GM18868 (cell line): ENCODE measurements around the gene TRIM36.

Source experiments
- ATAC-seq: cut with Tn5 transposase; IDR thresholded peaks from one replicate; pipeline ENCODE4 v1.9.1; 2021; ENCODE audit warnings: mild to moderate bottlenecking, moderate library complexity; ENCODE audit not compliant: unreplicated experiment

The TRIM36 gene, protein sequence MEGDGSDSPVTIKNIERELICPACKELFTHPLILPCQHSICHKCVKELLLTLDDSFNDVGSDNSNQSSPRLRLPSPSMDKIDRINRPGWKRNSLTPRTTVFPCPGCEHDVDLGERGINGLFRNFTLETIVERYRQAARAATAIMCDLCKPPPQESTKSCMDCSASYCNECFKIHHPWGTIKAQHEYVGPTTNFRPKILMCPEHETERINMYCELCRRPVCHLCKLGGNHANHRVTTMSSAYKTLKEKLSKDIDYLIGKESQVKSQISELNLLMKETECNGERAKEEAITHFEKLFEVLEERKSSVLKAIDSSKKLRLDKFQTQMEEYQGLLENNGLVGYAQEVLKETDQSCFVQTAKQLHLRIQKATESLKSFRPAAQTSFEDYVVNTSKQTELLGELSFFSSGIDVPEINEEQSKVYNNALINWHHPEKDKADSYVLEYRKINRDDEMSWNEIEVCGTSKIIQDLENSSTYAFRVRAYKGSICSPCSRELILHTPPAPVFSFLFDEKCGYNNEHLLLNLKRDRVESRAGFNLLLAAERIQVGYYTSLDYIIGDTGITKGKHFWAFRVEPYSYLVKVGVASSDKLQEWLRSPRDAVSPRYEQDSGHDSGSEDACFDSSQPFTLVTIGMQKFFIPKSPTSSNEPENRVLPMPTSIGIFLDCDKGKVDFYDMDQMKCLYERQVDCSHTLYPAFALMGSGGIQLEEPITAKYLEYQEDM

DNA sequence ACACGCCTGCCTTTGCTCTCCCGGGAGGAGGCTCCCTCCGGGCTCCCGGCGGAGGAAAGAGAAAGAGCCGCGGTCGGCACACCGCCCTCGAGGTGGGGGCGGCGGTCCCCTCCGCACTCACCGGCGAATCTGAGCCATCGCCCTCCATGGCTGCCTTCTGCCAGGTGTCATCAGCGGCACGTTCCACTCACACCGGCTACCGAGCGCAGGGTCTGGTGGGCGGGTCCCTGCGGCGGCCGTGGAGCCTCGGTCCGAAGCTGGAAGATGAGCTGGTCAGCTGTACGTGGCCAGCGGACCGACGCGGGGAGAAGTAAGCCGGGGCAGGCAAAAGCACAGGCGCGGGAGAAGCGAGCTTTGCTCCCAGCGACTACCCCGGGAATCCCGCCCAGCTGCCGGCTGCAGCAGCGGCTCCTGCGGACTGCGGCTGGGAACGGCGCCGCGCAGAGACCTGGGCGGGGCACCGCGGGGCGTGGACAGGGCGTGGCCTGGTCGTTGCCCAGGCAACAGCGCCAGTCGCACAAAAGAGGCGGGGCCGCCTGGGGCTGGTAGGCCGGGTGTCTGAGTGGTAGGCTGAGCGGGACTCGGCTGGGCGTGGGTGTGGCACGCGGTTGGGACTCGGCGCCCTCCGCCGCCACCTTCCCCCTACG is at the start of gene TRIM36:
TSS of gene TRIM36 (minus strand) at position 422 of the 647 bp plus-strand sequence. CDS start at position 148, 274 bp downstream.
- ATAC-seq: peak; percentile 97

DNA sequence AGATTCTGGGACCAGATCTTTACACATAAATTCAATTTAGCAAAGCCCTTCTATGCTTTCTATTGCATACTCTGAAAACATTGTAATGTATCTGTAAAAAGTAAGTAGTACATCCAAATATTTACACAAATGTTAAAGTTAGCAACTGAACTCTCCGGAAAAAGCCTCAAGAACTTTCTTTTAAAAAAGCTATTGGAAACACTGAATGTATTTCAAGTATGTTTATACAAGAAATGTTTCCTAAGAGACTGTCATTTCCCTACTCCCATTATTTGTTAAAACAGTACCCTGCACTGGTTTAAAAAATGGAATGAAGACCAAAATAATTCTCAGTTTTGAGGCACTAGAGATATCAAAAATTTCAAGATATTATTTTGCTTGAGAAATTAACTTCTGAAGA is 44.8 kb upstream of the TRIM36 start:
- no peak for ATAC-seq

DNA sequence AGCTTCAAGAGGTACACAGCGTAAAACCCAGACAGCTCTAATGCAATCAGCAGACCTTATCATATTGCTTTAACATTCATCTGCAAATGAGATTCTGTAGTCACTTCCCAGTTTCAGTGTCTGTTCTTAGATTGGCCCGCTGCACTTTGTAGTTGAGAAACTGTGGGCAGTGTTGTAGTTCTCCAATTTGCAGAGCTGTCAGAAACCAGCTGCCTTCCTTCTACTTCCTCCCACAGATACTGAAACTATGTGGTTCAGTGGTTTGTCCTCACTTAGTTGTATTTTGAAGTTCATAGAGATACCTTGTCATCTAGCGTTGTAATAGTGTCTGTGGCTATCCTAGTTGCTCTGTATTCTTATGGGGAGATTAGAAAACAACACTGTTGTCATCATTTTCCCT is 39.6 kb upstream of the TRIM36 start:
- ATAC-seq: peak; percentile 99

DNA sequence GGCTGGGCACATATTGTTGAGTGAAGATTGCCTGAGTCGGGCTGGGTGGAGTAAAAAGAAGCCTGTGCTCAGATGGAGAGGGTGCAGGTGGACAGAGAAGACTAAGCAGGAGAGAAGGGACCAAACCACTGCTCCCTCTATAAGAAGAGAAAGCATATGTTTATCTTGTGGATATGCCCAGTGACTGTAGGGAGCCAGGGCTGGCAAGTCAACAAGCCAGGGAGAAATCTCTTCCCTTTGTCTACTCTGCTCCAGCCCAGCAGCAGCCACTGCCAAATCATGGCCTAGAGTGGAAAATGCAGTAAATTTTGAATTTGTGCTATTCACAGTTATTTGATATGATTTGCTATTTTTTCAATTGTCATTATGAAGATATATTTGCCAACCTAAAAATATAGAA is 33.2 kb upstream of the TRIM36 start:
- no peak for ATAC-seq

DNA sequence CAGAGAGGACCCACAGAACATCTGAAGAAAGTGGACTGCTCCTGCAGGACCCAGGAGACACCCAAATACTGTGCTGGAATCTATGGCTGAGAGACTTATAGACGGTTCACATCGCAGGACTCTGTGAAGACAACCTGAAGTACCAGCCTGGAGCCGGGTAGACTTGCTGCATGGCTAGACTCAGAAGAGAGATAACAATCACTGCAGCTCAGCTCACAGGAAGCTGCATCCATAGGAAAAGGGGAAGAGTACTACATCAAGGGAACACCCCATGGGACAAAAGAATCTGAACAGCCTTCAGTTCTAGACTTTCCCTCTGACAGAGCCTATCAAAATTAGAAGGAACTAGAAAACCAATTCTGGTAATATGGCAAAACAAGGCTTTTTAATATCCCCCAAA is 26.5 kb upstream of the TRIM36 start:
- ATAC-seq: no peak

DNA sequence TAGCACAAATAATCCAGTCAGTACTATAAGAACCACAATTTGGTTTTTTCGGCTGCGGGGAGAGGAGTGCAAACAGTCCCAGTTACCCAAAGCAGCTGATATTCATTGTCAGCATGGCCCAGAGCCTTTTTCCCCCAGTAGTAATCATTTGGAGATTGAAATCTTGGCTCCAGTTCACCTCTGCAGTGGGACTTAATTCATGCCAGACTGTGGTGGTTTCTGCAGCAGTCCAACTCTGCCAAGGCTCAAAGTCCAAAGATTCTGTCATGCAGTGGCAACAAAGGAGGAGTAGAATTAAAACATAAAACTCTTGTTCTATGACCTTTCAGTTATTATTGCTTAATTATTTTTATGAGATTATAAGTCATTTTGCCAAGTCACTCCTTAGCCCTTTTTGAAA is 25.0 kb upstream of the TRIM36 start:
- no peak for ATAC-seq

DNA sequence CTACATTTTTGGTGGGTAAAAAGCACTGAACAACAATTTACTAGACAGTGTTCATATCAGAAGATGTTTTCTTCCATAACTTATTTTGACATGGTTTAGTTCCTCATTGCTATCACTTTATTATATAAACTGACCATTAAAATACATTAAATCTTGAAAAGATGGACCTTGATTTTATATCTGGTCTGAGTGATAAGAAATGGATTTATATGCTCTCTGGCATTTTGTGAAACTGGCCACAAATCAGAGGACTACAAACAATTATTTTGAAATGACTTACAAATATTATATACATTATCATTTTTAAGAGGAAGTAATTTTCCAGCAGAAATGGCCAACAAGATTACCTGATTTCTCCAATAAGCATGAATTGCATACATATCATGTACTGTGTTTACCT is 23.6 kb upstream of the TRIM36 start:
- ATAC-seq: no peak

DNA sequence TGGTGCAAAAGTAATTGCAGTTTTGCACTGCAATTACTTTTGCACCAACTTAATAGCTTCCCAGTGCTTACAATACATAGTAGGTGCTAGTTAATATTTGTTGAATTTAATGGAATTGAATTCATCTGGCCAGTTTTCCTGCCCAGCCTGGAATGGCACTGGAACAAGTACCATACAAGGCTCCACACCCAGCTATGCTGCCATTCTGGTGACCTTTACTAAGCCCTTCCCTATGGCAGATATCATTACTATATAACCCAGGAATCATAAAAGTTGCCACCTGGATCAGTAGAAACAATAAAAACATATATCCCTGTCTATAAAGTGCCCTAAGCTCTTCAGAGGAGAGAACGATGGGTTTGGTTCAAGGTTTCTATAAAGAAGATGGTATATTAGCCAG is 22.4 kb upstream of the TRIM36 start:
- no peak for ATAC-seq

DNA sequence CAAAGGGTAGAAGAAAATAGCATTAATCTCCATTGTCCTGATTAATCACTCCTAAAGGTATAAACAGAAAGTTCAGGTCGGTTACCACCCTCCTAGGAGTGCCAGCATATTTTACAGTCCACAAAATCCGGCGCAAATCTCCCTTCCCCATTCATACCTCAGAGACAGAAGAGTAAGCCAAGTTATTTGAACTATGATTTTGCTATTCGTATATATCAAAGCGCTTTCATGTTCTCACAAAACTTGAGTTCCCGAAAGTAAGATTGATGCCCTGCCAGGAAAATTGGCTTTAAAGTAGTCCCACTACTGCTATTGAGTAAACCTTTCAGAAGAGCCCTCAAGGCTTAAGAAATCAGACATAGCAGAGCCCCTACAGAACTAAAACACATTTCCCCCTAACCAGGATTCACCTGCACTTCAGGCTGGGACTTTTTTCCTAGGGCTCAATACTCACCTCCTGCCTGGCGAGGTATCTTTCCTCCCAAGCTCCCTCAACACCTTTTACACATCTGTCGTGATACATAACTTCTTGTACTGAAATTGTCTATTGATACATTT is 21.8 kb upstream of the TRIM36 start:
- no peak for ATAC-seq

DNA sequence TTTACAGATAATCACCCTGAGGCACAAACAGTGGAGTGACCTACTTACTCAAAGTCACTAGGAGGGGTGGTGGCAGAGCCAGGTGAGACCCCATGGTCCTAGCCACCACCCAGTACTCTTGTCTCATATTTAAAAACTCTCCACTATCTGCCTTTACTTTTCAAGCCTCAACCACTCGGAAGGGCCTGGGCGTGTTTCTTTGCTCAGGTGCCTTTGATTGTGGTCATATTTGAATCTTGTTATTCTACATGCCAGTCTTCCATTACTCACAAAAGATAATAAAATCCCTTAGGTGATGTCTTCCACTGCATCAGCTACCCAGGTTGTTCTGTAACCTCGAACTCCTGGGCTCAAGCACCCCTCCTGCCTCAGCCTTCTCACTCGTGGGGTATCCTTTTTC is 20.7 kb upstream of the TRIM36 start:
- ATAC-seq: no peak

DNA sequence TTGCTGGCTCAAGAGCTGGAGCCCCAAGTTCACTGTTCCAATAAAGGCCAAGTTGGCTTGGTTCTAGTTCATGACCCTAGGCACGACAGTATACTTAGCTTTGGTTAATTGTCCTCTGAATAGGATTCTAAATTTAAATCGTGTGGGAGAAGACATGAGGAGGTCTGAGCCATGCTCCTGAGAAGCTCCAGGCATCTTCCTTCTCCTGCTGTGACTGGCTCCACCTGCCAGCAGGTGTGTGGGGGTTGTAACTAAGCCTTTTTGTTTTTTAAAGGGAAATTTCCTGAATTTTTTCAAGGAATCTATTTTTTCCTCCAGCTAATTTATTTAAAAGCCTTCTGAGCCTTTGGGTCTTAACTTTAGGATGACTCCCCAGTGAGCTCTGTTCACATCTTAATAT is 20.2 kb upstream of the TRIM36 start:
- no peak for ATAC-seq

DNA sequence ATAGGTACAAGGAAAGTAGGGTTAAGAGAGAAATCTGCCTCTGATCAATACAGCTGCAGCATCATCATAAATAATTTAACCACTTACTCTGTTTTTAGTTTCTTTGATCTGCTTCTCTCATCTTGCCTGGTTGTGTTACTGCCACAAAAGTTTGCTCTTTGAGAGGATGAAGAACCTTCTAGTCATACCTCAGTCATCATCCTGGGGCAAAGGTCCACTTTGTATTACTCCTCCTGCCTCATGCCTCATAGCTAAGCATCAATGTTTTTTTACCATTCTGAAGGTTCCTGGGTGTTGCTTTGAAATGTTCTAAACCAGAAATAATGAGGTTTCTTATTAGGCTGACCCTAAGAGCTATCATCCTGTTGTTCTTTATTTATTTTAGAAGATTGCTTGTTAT is 17.1 kb upstream of the TRIM36 start:
- no peak for ATAC-seq

DNA sequence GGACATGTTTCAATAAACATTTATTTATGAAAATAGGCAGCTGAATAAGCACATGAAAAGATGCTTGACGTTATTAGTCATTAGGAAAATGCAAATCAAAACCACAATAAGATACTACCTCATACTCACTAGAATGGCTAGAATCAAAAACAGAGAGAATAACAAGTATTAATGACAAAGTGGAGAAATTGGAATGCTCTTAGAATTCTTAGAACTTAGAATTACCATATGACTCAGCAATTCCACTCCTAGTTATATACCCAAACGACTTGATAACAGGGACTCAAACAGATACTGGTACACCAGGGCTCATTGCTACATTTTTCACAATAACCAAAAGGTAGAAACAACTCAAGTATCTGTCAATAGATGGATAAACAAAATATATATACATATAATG is 15.1 kb upstream of the TRIM36 start:
- no peak for ATAC-seq

DNA sequence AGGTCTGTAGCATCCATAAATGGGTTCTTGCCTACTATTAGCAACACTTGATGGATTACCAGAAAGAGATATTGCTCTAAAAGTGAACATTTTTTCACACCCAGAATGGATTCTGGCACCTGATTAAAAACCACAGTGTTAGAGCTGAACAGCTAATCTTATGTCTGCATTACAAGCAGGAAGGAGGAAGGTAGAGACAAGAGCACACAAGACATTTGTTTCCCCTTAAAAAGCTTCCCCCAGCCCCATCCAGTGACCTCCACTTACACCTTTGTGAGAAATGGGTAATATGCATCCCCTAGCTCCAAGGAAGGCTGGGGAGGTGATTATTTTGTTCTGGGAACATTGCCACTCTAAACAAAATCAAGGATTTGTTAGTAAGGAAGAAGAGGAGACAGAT is 12.0 kb upstream of the TRIM36 start:
- ATAC-seq: no peak

DNA sequence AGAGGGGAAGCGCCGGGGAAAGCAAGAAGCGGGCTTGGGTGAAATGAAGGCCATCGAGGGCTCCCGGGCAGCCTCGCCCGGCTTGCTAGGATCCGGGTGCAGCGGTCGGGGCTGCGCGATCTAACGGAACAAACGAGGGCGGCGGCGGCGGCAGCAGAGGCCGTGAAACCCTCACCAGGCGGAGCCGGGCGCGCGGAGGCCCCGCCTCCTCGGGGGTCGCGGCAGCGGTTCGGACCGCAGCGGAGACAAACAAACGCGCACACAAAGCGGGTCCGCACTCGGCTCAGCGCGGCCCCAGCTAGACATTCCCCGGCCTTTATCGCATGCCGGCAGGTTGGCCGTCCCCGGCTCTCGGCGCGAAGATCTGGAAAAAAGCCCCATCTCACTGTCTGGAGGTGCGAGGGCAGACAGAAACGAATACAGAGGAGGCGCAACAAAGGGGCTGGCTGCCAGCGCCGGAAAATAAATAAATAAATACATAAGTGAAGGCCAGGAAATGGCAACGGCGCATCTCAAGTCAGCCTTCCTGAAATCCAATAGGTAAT is 10.5 kb upstream of the TRIM36 start:
- ATAC-seq: peak; percentile 69

DNA sequence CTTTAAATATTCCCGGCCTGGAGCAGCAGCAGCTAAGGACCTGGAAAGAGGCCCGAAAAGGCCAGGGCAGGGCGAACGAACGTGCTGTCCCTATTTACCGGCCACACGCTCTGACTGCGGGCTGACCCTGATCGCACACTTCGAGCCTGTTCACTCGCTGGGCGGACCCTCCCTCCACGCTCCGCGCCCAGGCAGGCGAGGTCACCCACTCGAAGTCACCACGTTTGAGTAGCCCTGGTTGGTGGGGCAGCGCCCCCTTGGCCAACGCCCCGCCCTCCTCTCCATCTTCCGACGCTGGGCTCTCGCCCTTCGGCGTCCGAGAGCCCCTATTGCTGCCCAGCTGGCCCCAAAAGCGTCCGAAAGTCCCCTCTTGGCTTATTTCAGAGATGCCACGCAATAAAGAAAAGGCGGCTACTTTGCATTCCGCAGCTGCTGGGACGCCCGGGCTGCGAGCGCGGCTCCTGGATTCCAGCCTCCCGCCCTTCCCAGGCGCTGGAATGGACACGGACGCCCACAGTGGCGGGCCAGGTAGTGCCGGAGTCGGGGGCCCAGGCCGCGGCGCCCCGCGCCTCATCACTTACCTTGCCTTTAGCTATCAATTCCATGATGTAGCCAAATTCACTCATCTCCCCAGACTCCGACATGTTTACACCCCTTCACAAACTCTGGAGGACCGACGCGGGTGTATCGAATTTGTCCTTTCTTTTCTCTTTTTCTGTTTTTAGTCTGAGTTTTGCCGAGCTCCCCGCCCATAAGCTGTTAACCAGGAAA is 9.9 kb upstream of the TRIM36 start:
- ATAC-seq: peak; percentile 29

DNA sequence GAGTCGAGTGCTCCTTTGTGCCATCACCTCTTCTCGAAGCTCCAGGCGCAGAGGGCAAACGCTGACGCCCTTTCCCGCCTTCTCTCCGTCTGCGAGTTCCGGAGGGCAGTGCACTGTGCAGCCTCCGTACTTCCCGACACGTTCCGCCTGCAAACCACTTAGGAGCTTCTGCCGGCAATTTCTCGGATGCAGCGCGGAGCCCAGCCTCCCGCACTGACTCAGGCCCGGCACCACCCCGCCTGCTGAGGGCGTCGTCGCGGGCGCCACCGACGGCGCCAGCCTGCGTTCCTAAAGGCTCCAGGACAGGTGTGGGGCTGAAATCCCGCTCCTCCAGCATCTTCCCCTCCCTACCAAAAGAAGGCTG is 9.3 kb upstream of the TRIM36 start:
- ATAC-seq: no peak

DNA sequence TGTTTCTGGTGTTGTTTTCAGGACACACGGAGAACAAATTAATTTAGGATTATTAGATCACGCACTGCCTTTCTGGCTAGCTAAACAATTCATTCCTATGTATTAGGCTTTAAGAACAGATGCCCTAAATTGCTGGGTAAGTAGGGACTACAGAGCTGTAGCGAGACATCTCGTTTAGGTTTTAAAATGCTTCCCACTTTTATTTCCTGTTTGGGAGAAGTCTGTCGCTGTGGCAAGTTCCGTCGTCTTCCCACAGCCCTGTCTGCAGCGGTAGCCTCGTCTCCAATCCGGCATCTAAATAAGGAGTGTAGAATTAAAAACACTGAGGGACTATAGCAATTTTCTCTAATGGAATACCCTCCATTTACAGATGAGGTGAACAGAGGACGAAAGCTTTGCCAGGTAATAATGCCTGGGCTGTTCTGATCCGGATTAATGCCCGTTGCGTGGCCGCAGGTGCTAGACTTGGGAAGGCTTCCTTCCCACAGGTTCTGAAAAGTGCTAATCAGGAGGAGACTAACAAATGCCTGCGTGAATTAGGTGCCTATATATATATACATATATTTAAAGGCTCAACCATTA is 1.3 kb upstream of the TRIM36 start:
- ATAC-seq: no peak

DNA sequence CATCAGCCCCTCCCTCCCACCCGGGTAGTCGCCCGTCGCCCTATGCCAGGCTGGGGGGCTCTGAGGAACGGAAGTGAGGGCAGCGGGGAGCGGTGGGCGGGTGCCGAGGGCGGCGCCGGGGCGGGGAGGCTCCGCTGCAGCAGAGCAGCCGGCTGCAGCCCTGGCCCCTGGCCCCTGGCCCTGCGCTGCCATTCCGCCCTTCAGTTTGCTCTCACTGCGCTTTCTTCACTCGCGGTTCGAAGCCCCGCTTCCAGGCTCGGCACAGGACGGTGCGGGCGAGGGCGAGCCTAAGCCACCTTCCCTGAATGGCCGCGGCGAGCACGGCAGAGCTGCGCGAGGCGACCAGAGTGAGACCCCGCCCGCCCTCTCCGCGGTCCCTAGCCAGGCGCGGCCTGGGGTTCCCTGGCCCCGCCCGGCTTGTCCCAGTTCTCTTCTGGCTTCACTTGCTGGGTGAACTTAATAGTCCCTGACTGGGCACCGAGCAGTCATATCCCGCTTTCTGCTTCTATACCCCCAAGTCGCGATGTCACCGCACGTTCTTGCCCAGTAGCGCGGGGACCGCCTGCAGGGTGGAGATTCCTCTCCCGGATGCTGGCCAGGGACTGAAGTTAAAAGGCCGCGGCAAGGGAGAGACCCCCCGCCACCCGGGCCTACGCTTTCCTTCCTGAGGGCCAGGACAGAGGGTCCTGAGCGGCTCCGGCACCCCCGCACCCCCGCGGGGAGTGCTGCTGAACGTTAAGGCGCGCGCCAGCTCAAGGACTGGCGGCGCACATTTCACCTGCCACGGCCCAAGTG is 623 bp upstream of the TRIM36 start:
- peak; percentile 47 for ATAC-seq
